ENCODE data around the gene GALNTL6.

Gene GALNTL6

DNA sequence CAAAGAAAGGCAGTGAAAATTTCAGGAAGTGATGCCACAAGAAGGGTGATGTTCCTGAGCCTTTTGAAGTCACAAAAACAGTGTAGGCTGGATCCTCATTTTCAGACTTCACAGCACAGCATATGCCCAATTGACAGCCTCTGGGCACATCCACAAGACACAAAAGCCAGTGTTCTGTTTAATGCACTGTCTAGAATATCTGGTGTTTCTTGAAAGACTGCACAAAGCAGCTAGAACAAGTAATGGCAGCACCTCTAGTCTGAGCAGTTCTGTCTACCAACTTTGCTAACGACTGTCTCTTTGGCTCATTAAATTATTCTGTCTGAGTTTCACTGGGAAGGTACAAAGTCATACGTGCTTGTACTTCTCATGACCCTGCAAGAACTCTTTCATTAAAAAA lies 938.3 kb downstream of the GALNTL6 start:
- H3K36me3 ChIP-seq (ENCODE audit: low read length) = no peaks in the 10 kb centered on the region
- TF ChIP-seq CTCF (IDR thresholded peaks at IDR 0.05; ENCODE audit: insufficient read depth, low read length, poor library complexity, severe bottlenecking) = no peak
- TF ChIP-seq EZH2phosphoT487 (conservative IDR thresholded peaks at IDR 0.05; ENCODE audit: low read length) = no peak
- no peaks in the 10 kb centered on the region for H3K79me2 ChIP-seq (ENCODE audit: insufficient read depth, low read length)
- no peak overlapping the region for H3K4me3 ChIP-seq (ENCODE audit: insufficient read depth, low read length, poor library complexity, severe bottlenecking)
- H4K20me1 ChIP-seq (ENCODE audit: low read depth, low read length) = no peaks in the 10 kb centered on the region
- H3K9ac ChIP-seq (ENCODE audit: low read length) = no peak overlapping the region
- no peak overlapping the region for H3K4me2 ChIP-seq (ENCODE audit: low read depth, low read length, poor library complexity, severe bottlenecking)
- H3K9me2 ChIP-seq (replicated peaks; ENCODE audit: insufficient read depth, low read length) = no peaks in the 10 kb centered on the region
- no peaks in the 10 kb centered on the region for H3K27me3 ChIP-seq (ENCODE audit: low read length)
- H3K27ac ChIP-seq (ENCODE audit: low read depth, low read length) = no peak overlapping the region
- H3F3A ChIP-seq (ENCODE audit: insufficient read depth) = no peaks in the 10 kb centered on the region
- H2AFZ ChIP-seq (ENCODE audit: low read depth, low read length, severe bottlenecking) = no peak overlapping the region
- H3K9me3 ChIP-seq (ENCODE audit: insufficient read depth, low read length) = no peaks in the 10 kb centered on the region

- no peak for TF ChIP-seq EZH2phosphoT487 (conservative IDR thresholded peaks at IDR 0.05; ENCODE audit: low read length)
- no peak for TF ChIP-seq CTCF (IDR thresholded peaks at IDR 0.05; ENCODE audit: insufficient read depth, low read length, poor library complexity, severe bottlenecking)
- Histone ChIP-seq H3K4me3 (ENCODE audit: insufficient read depth, low read length, poor library complexity, severe bottlenecking) (no peak overlapping the region), H2AFZ (ENCODE audit: low read depth, low read length, severe bottlenecking) (no peak overlapping the region), H3K9ac (ENCODE audit: low read length) (no peak overlapping the region), H3K9me3 (ENCODE audit: insufficient read depth, low read length) (no peaks in the 10 kb centered on the region; the same call in 1 of the 2 replicates), H3K27me3 (ENCODE audit: low read length) (no peaks in the 10 kb centered on the region), H3K9me2 (replicated peaks; ENCODE audit: insufficient read depth, low read length) (no peaks in the 10 kb centered on the region), H3F3A (ENCODE audit: insufficient read depth) (no peaks in the 10 kb centered on the region), H3K79me2 (ENCODE audit: insufficient read depth, low read length) (no peaks in the 10 kb centered on the region), H3K36me3 (ENCODE audit: low read length) (no peaks in the 10 kb centered on the region), H4K20me1 (ENCODE audit: low read depth, low read length) (no peaks in the 10 kb centered on the region), H3K4me2 (ENCODE audit: low read depth, low read length, poor library complexity, severe bottlenecking) (no peak overlapping the region), H3K27ac (ENCODE audit: low read depth, low read length) (no peak overlapping the region)
These were observed 945.6 kb downstream of the GALNTL6 start for GRCh38 chr4:172758586-172759340.

- no peak for TF ChIP-seq EZH2phosphoT487 (conservative IDR thresholded peaks at IDR 0.05; ENCODE audit: low read length)
- TF ChIP-seq CTCF (IDR thresholded peaks at IDR 0.05; ENCODE audit: insufficient read depth, low read length, poor library complexity, severe bottlenecking) = no peak
- Histone ChIP-seq H3K9me3 (ENCODE audit: insufficient read depth, low read length) (no peaks in the 10 kb centered on the region; the same call in 1 of the 2 replicates), H3K36me3 (ENCODE audit: low read length) (no peaks in the 10 kb centered on the region), H3F3A (ENCODE audit: insufficient read depth) (no peaks in the 10 kb centered on the region), H3K4me2 (ENCODE audit: low read depth, low read length, poor library complexity, severe bottlenecking) (no peak overlapping the region), H4K20me1 (ENCODE audit: low read depth, low read length) (no peaks in the 10 kb centered on the region), H3K9ac (ENCODE audit: low read length) (no peak overlapping the region), H3K9me2 (replicated peaks; ENCODE audit: insufficient read depth, low read length) (no peaks in the 10 kb centered on the region), H2AFZ (ENCODE audit: low read depth, low read length, severe bottlenecking) (no peak overlapping the region), H3K27me3 (ENCODE audit: low read length) (no peaks in the 10 kb centered on the region), H3K4me3 (ENCODE audit: insufficient read depth, low read length, poor library complexity, severe bottlenecking) (no peak overlapping the region), H3K79me2 (ENCODE audit: insufficient read depth, low read length) (no peaks in the 10 kb centered on the region), H3K27ac (ENCODE audit: low read depth, low read length) (no peak overlapping the region)
These were observed 947.3 kb downstream of the GALNTL6 start for GRCh38 chr4:172760512-172760911.
